CD4-positive, alpha-beta T cell (primary cell): ENCODE data around the gene CCDC66. TPM values are rescaled to one million over a fixed set of nuclear protein-coding genes. Genes with fewer than 3 reads are reported as not detected.

Source experiments
- ATAC-seq: fragments of 200-7000 bp; cut with Tn5 transposase; one replicate; pipeline ENCODE4 v1.10.0; 2022; ENCODE audit warnings: mild to moderate bottlenecking; ENCODE audit not compliant: poor library complexity
- CTCF ChIA-PET: fragments of 350-600 bp; sonication (Branson Sonifier 250); formaldehyde crosslinking; loops from one replicate; lab custom pipeline; 2021; ENCODE audit warnings: antibody characterized with exemption, inconsistent platforms; lab: Charles Lee
- POLR2A ChIA-PET: fragments of 350-600 bp; sonication (Branson Sonifier 250); formaldehyde crosslinking; loops from one replicate; lab custom pipeline; 2021; ENCODE audit warnings: antibody characterized with exemption, inconsistent platforms; lab: Charles Lee
- DNase-seq, 14 experiments: peaks; one replicate each; pipeline ENCODE4 v3.0.0-alpha.2; 2013 to 2020; ENCODE audit warnings: mixed read lengths in 2 of 14
- H3K27ac ChIP-seq, 2 donors: one replicate each; pipeline versions ENCODE4 v1.5.1 to v1.7.0; 2013; ENCODE audit warnings: low read length in 2 of 2, low read depth in 1 of 2, mild to moderate bottlenecking in 1 of 2
- H3K27me3 ChIP-seq, 2 experiments: 1 replicate in 1 of 2; 2 replicates in 1 of 2; pipeline versions ENCODE4 v1.6.1 to v1.7.0; 2013; ENCODE audit warnings: low read length in 2 of 2, control low read depth in 1 of 2, mild to moderate bottlenecking in 1 of 2, moderate library complexity in 1 of 2; ENCODE audit not compliant: insufficient read depth in 2 of 2, control insufficient read depth in 1 of 2
- H3K36me3 ChIP-seq: one replicate; pipeline ENCODE4 v1.6.1; 2013; ENCODE audit warnings: low read length, control low read depth; ENCODE audit not compliant: insufficient read depth
- H3K4me1 ChIP-seq: one replicate; pipeline ENCODE4 v1.6.1; 2013; ENCODE audit warnings: low read length, control low read depth; ENCODE audit not compliant: insufficient read depth
- H3K4me3 ChIP-seq: one replicate; pipeline ENCODE4 v1.5.1; 2013; ENCODE audit warnings: mild to moderate bottlenecking, low read length, moderate library complexity
- H3K9me3 ChIP-seq, 2 experiments: 1 replicate in 1 of 2; 2 replicates in 1 of 2; pipeline versions ENCODE4 v1.6.1 to v1.7.0; 2013; ENCODE audit warnings: low read length in 2 of 2, mild to moderate bottlenecking in 2 of 2, control low read depth in 1 of 2, moderate library complexity in 1 of 2; ENCODE audit not compliant: control insufficient read depth in 1 of 2, insufficient read depth in 1 of 2
- H3K27ac Mint-ChIP-seq: one replicate; pipeline ENCODE4 v1.8.0; 2020; ENCODE audit warnings: mixed read lengths
- H3K27me3 Mint-ChIP-seq: one replicate; pipeline ENCODE4 v1.8.0; 2021; ENCODE audit warnings: mixed read lengths
- H3K36me3 Mint-ChIP-seq: one replicate; pipeline ENCODE4 v1.8.0; 2021; ENCODE audit warnings: low read depth, mixed read lengths
- H3K4me1 Mint-ChIP-seq: one replicate; pipeline ENCODE4 v1.8.0; 2021; ENCODE audit warnings: low read depth, mixed read lengths
- H3K4me3 Mint-ChIP-seq: one replicate; pipeline ENCODE4 v1.8.0; 2020; ENCODE audit warnings: mild to moderate bottlenecking, mixed read lengths
- H3K9me3 Mint-ChIP-seq: one replicate; pipeline ENCODE4 v1.8.0; 2020; ENCODE audit warnings: mixed read lengths
- CTCF ChIP-seq: fragments of 200-600 bp; IDR thresholded peaks from one replicate; pipeline ENCODE4 v1.8.0; 2022; ENCODE audit warnings: antibody characterized with exemption, mild to moderate bottlenecking
- intact Hi-C, 2 experiments: fragments of 100-400 bp; cut with DNase I in 1 of 2; cut with micrococcal nuclease in 1 of 2; formaldehyde crosslinking; loops; one replicate each; pipeline versions ENCODE4 v1.15.1 to v1.9.0; 2023 to 2025; cut with DNase I, micrococcal nuclease
- polyA plus RNA-seq, 2 donors: library from polyadenylated mRNA; unstranded; fragments of 120-200 nt; gene quantifications; one replicate each; pipeline ENCODE4 v1.2.1, GENCODE V29; 2013
- total RNA-seq, 174 experiments: library from RNA in 2 of 174; stranded (reverse) in 2 of 174; gene quantifications; one replicate each; pipeline ENCODE4 v1.2.3 and lab custom pipeline; 2021 to 2026

Gene CCDC66
- 100 to 1,000 TPM in 1 of 2 experiments, 10 to 100 TPM in 1; 97.1 to 101 TPM for total RNA-seq
- polyA plus RNA-seq (2013, experiment 1 of 2), result 43.0 TPM
- polyA plus RNA-seq (2013, experiment 2 of 2), result 47.5 TPM
- total RNA-seq (lab: John Stamatoyannopoulos, UW), result 29.1 to 183 (median 108) reads per million in 172 experiments

- H3K9me3 ChIP-seq, result no peaks in the 10 kb centered on the region
Observed at GRCh38 chr3:56556908-56557830, at the start of gene CCDC66. Gene CCDC66, plus strand, starts transcription at chr3:56557175. Its CDS starts 68 bp downstream, at chr3:56557243.

GRCh38 chr3:56519641-56520040 lies 37.3 kb upstream of the CCDC66 start:
- intact Hi-C loops, result no loop called here
- Histone ChIP-seq H3K4me3 (no peak overlapping the region), H3K27me3 (peaks cover 0 to 4% of the 10 kb centered on the region in 2 experiments), H3K9me3 (no peaks in the 10 kb centered on the region), H3K27ac (no peak overlapping the region), H3K4me1 (no peaks in the 10 kb centered on the region), H3K36me3 (no peaks in the 10 kb centered on the region)
- Mint-ChIP-seq H3K36me3 (no peaks in the 10 kb centered on the region), H3K27me3 (peaks cover 51% of the 10 kb centered on the region), H3K4me3 (no peak overlapping the region), H3K9me3 (no peaks in the 10 kb centered on the region), H3K27ac (no peak overlapping the region), H3K4me1 (no peaks in the 10 kb centered on the region)
- ChIA-PET POLR2A (no interaction called here), CTCF (no interaction called here)
- ATAC-seq (no peak), DNase-seq (no peak)
- no peak for TF ChIP-seq CTCF

More at GRCh38 chr3:56556908-56557830, at the start of gene CCDC66:
- Mint-ChIP-seq H3K4me1 (peaks cover 31% of the 10 kb centered on the region), H3K4me3 (peak within 1 kb of the TSS; percentile 99), H3K36me3 (peaks cover 48% of the 10 kb centered on the region), H3K9me3 (no peaks in the 10 kb centered on the region), H3K27me3 (no peaks in the 10 kb centered on the region), H3K27ac (peak within 1 kb of the TSS; percentile 97)
- H3K27ac ChIP-seq, result peak within 1 kb of the TSS; percentile 85 to 94
- H3K36me3 ChIP-seq, result peaks cover 26% of the 10 kb centered on the region
- ChIA-PET POLR2A (interaction anchor here (0.5 to 4.3 kb wide), 36 partner anchors 9 to 1199 kb away, joined by 3 to 74 read pairs (median 4); partner anchors contain the start of genes ARHGEF3, PDE12, SLMAP and TASOR), CTCF (interaction anchor here (1.0 to 2.1 kb wide), 5 partner anchors 10 to 67 kb away, joined by 3 to 8 read pairs (median 3); no protein-coding TSS in a partner anchor)
- peak; percentile 87 for ATAC-seq
- H3K27me3 ChIP-seq, result no peaks in the 10 kb centered on the region
- H3K4me1 ChIP-seq, result peaks cover 6% of the 10 kb centered on the region
- TF ChIP-seq CTCF, result peak; percentile 67
- peak; percentile 89 to 97 (median 93) for DNase-seq
- peak within 1 kb of the TSS; percentile 69 for H3K4me3 ChIP-seq
- intact Hi-C loops, result loop anchor here (1.0 to 10.0 kb wide), 7 partner anchors 36 to 670 kb away; partner anchors contain the start of genes TASOR (in 2 of the 2), APPL1 (in 1 of the 2) and ARHGEF3 (in 1 of the 2)

GRCh38 chr3:56522374-56522773 lies 34.6 kb upstream of the CCDC66 start:
- no peaks in the 10 kb centered on the region for H3K9me3 Mint-ChIP-seq
- H3K27ac ChIP-seq, result no peak overlapping the region
- CTCF ChIA-PET, result no interaction called here
- POLR2A ChIA-PET, result no interaction called here
- H3K27me3 ChIP-seq, result peaks cover 0 to 4% of the 10 kb centered on the region in 2 experiments
- H3K9me3 ChIP-seq, result no peaks in the 10 kb centered on the region
- H3K4me3 Mint-ChIP-seq, result no peak overlapping the region
- intact Hi-C loops, result no loop called here
- H3K36me3 ChIP-seq, result no peaks in the 10 kb centered on the region
- H3K4me1 Mint-ChIP-seq, result no peaks in the 10 kb centered on the region
- no peak overlapping the region for H3K27ac Mint-ChIP-seq
- peaks cover 38% of the 10 kb centered on the region for H3K27me3 Mint-ChIP-seq
- H3K4me3 ChIP-seq, result no peak overlapping the region
- ATAC-seq, result no peak
- TF ChIP-seq CTCF, result no peak
- no peaks in the 10 kb centered on the region for H3K36me3 Mint-ChIP-seq
- no peaks in the 10 kb centered on the region for H3K4me1 ChIP-seq
- no peak for DNase-seq
